SK-N-MC (cell line): ENCODE data around the gene HOXB1.

Source experiments
- EZH2 ChIP-seq: fragments of 200-600 bp; sonication (generic); IDR thresholded peaks from one replicate; pipeline ENCODE4 v1.6.1; 2017; ENCODE audit warnings: antibody characterized with exemption
- FOXP2 ChIP-seq: optimal IDR thresholded peaks from 2 replicates; pipeline ENCODE3; 2011; ENCODE audit warnings: mild to moderate bottlenecking, moderate library complexity; ENCODE audit not compliant: insufficient read depth; ENCODE audit errors: extremely low read length, control extremely low read depth
- POLR2AphosphoS5 ChIP-seq: IDR thresholded peaks from 2 replicates; pipeline ENCODE4 v1.6.1; 2012; ENCODE audit warnings: mild to moderate bottlenecking, low read depth, low read length, borderline replicate concordance

GRCh38 chr17:48545539-48545938 is 14.7 kb upstream of the HOXB1 start:
- no peak for TF ChIP-seq POLR2AphosphoS5
- TF ChIP-seq EZH2, result no peak
- no peak for TF ChIP-seq FOXP2
